ENCODE measurements around the gene EIF4G3.

GRCh38 chr1:20823845-20824244, 352.9 kb downstream of the EIF4G3 start:
- TF ChIP-seq, protein P1, sequence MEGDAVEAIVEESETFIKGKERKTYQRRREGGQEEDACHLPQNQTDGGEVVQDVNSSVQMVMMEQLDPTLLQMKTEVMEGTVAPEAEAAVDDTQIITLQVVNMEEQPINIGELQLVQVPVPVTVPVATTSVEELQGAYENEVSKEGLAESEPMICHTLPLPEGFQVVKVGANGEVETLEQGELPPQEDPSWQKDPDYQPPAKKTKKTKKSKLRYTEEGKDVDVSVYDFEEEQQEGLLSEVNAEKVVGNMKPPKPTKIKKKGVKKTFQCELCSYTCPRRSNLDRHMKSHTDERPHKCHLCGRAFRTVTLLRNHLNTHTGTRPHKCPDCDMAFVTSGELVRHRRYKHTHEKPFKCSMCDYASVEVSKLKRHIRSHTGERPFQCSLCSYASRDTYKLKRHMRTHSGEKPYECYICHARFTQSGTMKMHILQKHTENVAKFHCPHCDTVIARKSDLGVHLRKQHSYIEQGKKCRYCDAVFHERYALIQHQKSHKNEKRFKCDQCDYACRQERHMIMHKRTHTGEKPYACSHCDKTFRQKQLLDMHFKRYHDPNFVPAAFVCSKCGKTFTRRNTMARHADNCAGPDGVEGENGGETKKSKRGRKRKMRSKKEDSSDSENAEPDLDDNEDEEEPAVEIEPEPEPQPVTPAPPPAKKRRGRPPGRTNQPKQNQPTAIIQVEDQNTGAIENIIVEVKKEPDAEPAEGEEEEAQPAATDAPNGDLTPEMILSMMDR (IDR thresholded peaks at IDR 0.05), result no peak
- TF ChIP-seq EP300 (IDR thresholded peaks at IDR 0.05; ENCODE audit: low read depth), result no peak
- no peak for TF ChIP-seq POLR2A (IDR thresholded peaks at IDR 0.05)

Data from transverse colon (tissue), 3 donors.